Activated T-helper 1 cell treated with anti-CD3 and anti-CD28 coated beads, Interleukin-12 subunit alpha, Interleukin-12 subunit beta, Interleukin-2, Interleukin-4 antibody, amounts not matched to agents 30 ng/mL and 10 ng/mL and 1 ng/mL, durations not matched to agents 14 hours and 24 hours and 36 hours (primary cell): ENCODE results near the gene HOXA7. TPM values are rescaled to one million over a fixed set of nuclear protein-coding genes. Genes with fewer than 3 reads are reported as not detected.

Experiments used
- DNase-seq: peaks from one replicate; pipeline ENCODE4 v3.0.0; 2021; ENCODE audit warnings: low spot score
- H3K27ac Mint-ChIP-seq: one replicate; pipeline ENCODE4 v1.8.0; 2021; ENCODE audit warnings: mild to moderate bottlenecking, mixed read lengths
- H3K27me3 Mint-ChIP-seq: one replicate; pipeline ENCODE4 v1.8.0; 2022; ENCODE audit warnings: mild to moderate bottlenecking, moderate library complexity, mixed read lengths; ENCODE audit not compliant: insufficient read depth
- H3K36me3 Mint-ChIP-seq: one replicate; pipeline ENCODE4 v1.8.0; 2021; ENCODE audit warnings: low read depth, mixed read lengths
- H3K4me1 Mint-ChIP-seq: one replicate; pipeline ENCODE4 v1.8.0; 2021; ENCODE audit warnings: low read depth, mixed read lengths
- H3K4me3 Mint-ChIP-seq: one replicate; pipeline ENCODE4 v1.8.0; 2021; ENCODE audit warnings: mild to moderate bottlenecking, moderate library complexity, mixed read lengths
- H3K9me3 Mint-ChIP-seq: one replicate; pipeline ENCODE4 v1.8.0; 2021; ENCODE audit warnings: mixed read lengths
- intact Hi-C: fragments of 100-400 bp; cut with micrococcal nuclease; formaldehyde crosslinking; loops from one replicate; pipeline ENCODE4 v1.15.1; 2024
- total RNA-seq: library from RNA; stranded (reverse); gene quantifications from 2 replicates; pipeline ENCODE4 v1.2.3, GENCODE V29; 2022

HOXA7 gene
- total RNA-seq, 1 donor from 2014 or later, result not detected

- peak overlapping the region; percentile 40 for H3K27ac Mint-ChIP-seq
- no peak overlapping the region for H3K4me3 Mint-ChIP-seq
Observed at GRCh38 chr7:27182861-27183681, 26.6 kb upstream of the HOXA7 start.

GRCh38 chr7:27182285-27182841 is 25.9 kb upstream of the HOXA7 start:
- Mint-ChIP-seq H3K27me3 (peaks cover 83% of the 10 kb centered on the region), H3K9me3 (no peaks in the 10 kb centered on the region), H3K4me3 (no peak overlapping the region), H3K4me1 (peaks cover 9% of the 10 kb centered on the region), H3K27ac (no peak overlapping the region), H3K36me3 (no peaks in the 10 kb centered on the region)
- no peak for DNase-seq
- intact Hi-C loops, result no loop called here

More at GRCh38 chr7:27182861-27183681, 26.6 kb upstream of the HOXA7 start:
- Mint-ChIP-seq H3K9me3 (no peaks in the 10 kb centered on the region), H3K27me3 (peaks cover 83% of the 10 kb centered on the region), H3K4me1 (peaks cover 9% of the 10 kb centered on the region), H3K36me3 (no peaks in the 10 kb centered on the region)
- intact Hi-C loops, result no loop called here
- DNase-seq, result no peak

GRCh38 chr7:27181795-27182275 is 25.4 kb upstream of the HOXA7 start:
- Mint-ChIP-seq H3K4me3 (no peak overlapping the region), H3K27me3 (peaks cover 79% of the 10 kb centered on the region), H3K4me1 (peaks cover 9% of the 10 kb centered on the region), H3K27ac (no peak overlapping the region), H3K36me3 (no peaks in the 10 kb centered on the region), H3K9me3 (no peaks in the 10 kb centered on the region)
- intact Hi-C loops, result no loop called here
- no peak for DNase-seq

GRCh38 chr7:27180431-27181420 is 24.3 kb upstream of the HOXA7 start:
- Mint-ChIP-seq H3K27ac (no peak overlapping the region), H3K4me3 (no peak overlapping the region), H3K27me3 (peaks cover 69% of the 10 kb centered on the region), H3K36me3 (no peaks in the 10 kb centered on the region), H3K4me1 (peaks cover 9% of the 10 kb centered on the region), H3K9me3 (no peaks in the 10 kb centered on the region)
- DNase-seq, result no peak
- intact Hi-C loops, result no loop called here

- DNase-seq, result peak; percentile 33
- peaks cover 66% of the 10 kb centered on the region for H3K27me3 Mint-ChIP-seq
- H3K4me1 Mint-ChIP-seq, result peaks cover 9% of the 10 kb centered on the region
- H3K9me3 Mint-ChIP-seq, result no peaks in the 10 kb centered on the region
- no peak overlapping the region for H3K4me3 Mint-ChIP-seq
- intact Hi-C loops, result no loop called here
- H3K27ac Mint-ChIP-seq, result no peak overlapping the region
- H3K36me3 Mint-ChIP-seq, result no peaks in the 10 kb centered on the region
Observed at GRCh38 chr7:27179503-27180430, 23.3 kb upstream of the HOXA7 start.

- no peak for DNase-seq
- Mint-ChIP-seq H3K4me3 (no peak overlapping the region), H3K4me1 (peaks cover 9% of the 10 kb centered on the region), H3K9me3 (no peaks in the 10 kb centered on the region), H3K27ac (no peak overlapping the region), H3K36me3 (no peaks in the 10 kb centered on the region), H3K27me3 (peaks cover 66% of the 10 kb centered on the region)
- intact Hi-C loops, result no loop called here
Observed at GRCh38 chr7:27179030-27179429, 22.6 kb upstream of the HOXA7 start.

- no peak for DNase-seq
Observed at GRCh38 chr7:27178366-27178765, 21.9 kb upstream of the HOXA7 start.

GRCh38 chr7:27177795-27178320 is 21.4 kb upstream of the HOXA7 start:
- H3K27me3 Mint-ChIP-seq, result peaks cover 56% of the 10 kb centered on the region
- peaks cover 9% of the 10 kb centered on the region for H3K4me1 Mint-ChIP-seq
- no peak overlapping the region for H3K27ac Mint-ChIP-seq
- H3K4me3 Mint-ChIP-seq, result no peak overlapping the region
- H3K36me3 Mint-ChIP-seq, result no peaks in the 10 kb centered on the region
- intact Hi-C loops, result no loop called here
- H3K9me3 Mint-ChIP-seq, result no peaks in the 10 kb centered on the region
- no peak for DNase-seq

More at GRCh38 chr7:27178366-27178765, 21.9 kb upstream of the HOXA7 start:
- Mint-ChIP-seq H3K27ac (no peak overlapping the region), H3K36me3 (no peaks in the 10 kb centered on the region), H3K4me3 (no peak overlapping the region), H3K9me3 (no peaks in the 10 kb centered on the region), H3K27me3 (peaks cover 59% of the 10 kb centered on the region), H3K4me1 (peaks cover 9% of the 10 kb centered on the region)
- intact Hi-C loops, result no loop called here

GRCh38 chr7:27176962-27177794 is 20.7 kb upstream of the HOXA7 start:
- DNase-seq, result no peak
- Mint-ChIP-seq H3K9me3 (no peaks in the 10 kb centered on the region), H3K4me1 (peaks cover 12% of the 10 kb centered on the region), H3K27me3 (peaks cover 56% of the 10 kb centered on the region), H3K36me3 (no peaks in the 10 kb centered on the region), H3K4me3 (no peak overlapping the region), H3K27ac (no peak overlapping the region)
- intact Hi-C loops, result no loop called here

GRCh38 chr7:27176524-27176845 is 20.0 kb upstream of the HOXA7 start:
- peaks cover 17% of the 10 kb centered on the region for H3K4me1 Mint-ChIP-seq
- peaks cover 2% of the 10 kb centered on the region for H3K36me3 Mint-ChIP-seq
- no peaks in the 10 kb centered on the region for H3K9me3 Mint-ChIP-seq
- peaks cover 61% of the 10 kb centered on the region for H3K27me3 Mint-ChIP-seq
- no peak for DNase-seq
- intact Hi-C loops, result no loop called here
- no peak overlapping the region for H3K27ac Mint-ChIP-seq
- no peak overlapping the region for H3K4me3 Mint-ChIP-seq
